ENCODE data around the gene SUPT5H. TPM values are rescaled to one million over a fixed set of nuclear protein-coding genes. Genes with fewer than 3 reads are reported as not detected.

SUPT5H gene
- total RNA-seq: 186 and 187 TPM in 2 replicates

DNA sequence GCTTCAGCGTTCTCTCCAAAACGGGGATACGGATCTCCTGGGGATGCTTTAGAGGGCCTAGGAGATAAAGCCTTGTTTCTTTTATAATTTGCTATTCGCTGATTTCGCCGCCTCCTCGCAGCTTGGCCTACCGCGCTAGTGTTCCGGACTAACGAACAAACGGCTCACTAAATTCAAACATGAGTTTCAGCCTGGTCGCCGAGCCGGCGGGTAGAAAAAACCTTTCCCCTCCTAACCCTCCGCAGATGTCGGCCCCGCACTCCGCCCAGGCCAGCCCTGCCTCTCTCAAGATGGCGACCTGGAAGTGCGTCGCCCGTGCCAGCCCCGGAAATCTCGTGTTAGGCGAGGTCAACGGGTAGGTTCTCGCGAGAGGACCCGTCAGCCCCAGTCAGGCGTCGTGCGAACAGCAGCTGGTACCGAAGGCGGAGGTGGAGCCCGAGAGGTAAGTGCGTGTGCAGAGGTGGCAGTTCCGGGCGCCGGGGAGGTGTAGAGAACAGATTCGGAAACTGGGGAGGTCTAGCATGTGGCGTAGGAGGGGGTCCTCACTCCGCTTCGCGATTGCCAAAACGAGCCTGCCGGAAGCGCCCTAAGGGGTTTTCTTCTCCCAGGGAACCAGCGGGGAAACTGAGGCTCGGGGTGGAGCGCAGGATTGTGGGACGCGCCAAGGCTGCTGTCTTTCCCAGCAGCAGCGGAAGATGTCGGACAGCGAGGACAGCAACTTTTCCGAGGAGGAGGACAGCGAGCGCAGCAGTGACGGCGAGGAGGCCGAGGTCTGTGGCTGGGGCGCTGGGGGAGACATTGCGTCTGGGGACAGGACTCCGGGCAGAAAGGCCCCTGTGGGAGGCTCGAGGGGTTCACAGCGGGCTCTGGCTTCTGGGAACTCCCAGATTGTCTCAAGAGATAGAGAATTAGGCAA, at the start of gene SUPT5H:
SUPT5H (plus strand) TSS at position 387 of the 916 bp plus-strand sequence; CDS start at position 696, 309 bp downstream.
- H3K4me1 Mint-ChIP-seq: peaks cover 33% of the 10 kb centered on the region
- intact Hi-C loops (cut with micrococcal nuclease): loop anchor here (1.0 to 5.0 kb wide), 6 partner anchors 9 to 387 kb away; partner anchors contain the start of genes DYRK1B, MED29, PAF1 and SAMD4B
- peak within 1 kb of the TSS; percentile 96 for H3K27ac Mint-ChIP-seq

DNA sequence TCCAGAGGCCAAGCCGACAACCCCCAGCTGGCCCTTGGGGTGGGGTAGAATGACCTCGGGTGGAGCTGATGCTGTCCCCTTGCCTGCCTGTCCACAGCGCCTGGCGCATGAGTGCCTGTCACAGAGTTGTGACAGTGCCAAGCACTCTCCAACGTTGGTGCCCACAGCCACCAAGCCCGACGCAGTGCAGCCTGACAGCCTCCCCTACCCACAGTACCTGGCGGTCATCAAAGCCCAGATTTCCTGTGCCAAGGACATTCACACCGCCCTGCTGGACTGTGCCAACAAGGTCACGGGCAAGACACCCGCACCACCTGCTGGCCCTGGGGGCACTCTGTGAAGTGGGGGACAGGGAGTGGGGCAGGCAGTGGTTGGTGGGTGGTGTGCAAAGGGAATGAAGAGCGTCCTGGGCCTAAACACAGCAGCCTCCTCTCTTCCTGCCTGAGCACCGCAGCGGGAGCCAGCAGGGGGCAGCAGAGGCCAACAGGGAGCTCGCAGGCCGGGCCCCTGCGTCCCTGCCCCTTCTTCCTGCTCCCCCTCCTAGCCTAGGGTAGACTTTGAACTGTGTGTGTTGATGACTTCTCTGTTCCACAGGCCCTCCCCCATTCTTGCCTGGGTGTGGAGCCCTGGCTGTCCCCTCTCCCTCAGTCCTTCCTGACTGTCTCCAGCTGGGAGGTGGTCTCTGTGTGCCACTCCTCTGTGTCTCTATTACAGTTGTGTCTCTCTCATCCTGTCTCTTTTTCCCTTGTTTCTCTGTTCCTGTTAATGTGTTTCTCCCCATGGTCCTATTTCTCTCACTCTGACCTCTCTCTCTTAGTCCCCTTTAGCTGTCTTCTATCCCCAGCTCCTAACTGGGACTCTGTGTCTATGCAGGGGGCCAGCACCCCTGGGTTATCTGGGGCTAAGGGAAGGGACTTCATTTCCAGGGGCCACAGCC, 47.8 kb upstream of the SUPT5H start:
- peaks cover 26% of the 10 kb centered on the region for H3K36me3 Mint-ChIP-seq (ENCODE audit: low read depth)
- peak overlapping the region; percentile 60 for H3K4me3 Mint-ChIP-seq
- no peaks in the 10 kb centered on the region for H3K9me3 Mint-ChIP-seq
- H3K27me3 Mint-ChIP-seq: no peaks in the 10 kb centered on the region
- DNase-seq: peak; percentile 98
- H3K4me1 Mint-ChIP-seq: peaks cover 51% of the 10 kb centered on the region
- intact Hi-C loops (cut with micrococcal nuclease): loop anchor here (1.0 kb wide), 2 partner anchors 14 to 135 kb away; partner anchors contain the start of gene EID2B
- H3K27ac Mint-ChIP-seq: peak overlapping the region; percentile 90

More for the DNA sequence above, at the start of gene SUPT5H:
- H3K4me3 Mint-ChIP-seq: peak within 1 kb of the TSS; percentile 98
- H3K36me3 Mint-ChIP-seq (ENCODE audit: low read depth): peaks cover 41% of the 10 kb centered on the region
- H3K27me3 Mint-ChIP-seq: no peaks in the 10 kb centered on the region
- no peaks in the 10 kb centered on the region for H3K9me3 Mint-ChIP-seq
- peak; percentile 99 for DNase-seq

DNA sequence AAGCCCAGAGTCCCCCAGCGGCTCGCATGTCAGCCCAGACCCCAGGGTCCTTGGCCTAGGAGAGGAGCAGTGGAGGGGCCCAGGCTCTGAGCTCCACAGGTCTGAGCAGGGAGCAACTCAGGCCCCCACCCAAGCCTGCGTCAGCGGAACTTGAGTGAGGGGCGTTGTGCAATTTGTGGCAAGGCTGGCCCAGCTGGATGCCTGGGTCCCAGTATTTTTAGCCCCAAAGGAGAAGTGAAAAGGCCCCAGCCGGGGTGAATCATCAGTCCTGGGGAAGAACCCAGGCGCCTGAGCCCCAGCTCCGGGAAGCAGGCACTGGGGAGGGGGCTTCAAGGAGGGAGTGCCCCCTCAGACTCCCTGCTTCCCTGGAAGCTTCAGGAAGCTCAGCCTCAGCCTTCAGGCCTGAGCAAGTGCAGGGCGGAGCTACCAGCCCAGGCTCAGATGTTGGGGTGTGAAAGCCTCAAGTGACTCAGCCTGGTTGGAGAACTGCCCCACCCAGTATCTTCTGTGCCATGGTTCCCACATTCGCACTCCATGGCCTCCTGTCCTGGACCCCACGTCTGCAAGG, 47.0 kb upstream of the SUPT5H start:
- Mint-ChIP-seq H3K36me3 (ENCODE audit: low read depth) (peaks cover 24% of the 10 kb centered on the region), H3K4me1 (peaks cover 54% of the 10 kb centered on the region), H3K9me3 (no peaks in the 10 kb centered on the region), H3K4me3 (peak overlapping the region; percentile 60), H3K27ac (peak overlapping the region; percentile 90), H3K27me3 (no peaks in the 10 kb centered on the region)
- intact Hi-C loops (cut with micrococcal nuclease): no loop called here
- peak; percentile 84 for DNase-seq

DNA sequence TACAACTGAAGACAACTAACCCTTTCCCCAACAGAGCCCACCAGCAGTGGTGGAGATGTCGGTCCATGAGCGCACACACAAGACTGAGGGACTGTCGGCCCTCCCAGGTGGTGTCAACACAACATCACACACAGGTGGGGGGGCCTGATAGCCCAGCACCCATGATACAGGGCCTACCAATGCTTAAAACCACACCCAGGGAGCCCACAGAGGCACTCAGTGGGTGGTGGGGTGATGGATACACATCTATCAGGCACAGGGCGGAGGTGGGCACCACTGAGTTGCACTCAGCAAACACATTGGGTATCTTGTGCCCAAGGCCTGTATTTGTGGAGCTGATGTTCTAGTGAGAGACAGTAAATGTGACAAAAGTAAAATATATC, 45.7 kb upstream of the SUPT5H start:
- no peak for DNase-seq
- no peak overlapping the region for H3K4me3 Mint-ChIP-seq
- intact Hi-C loops (cut with micrococcal nuclease): no loop called here
- H3K4me1 Mint-ChIP-seq: peaks cover 57% of the 10 kb centered on the region
- no peaks in the 10 kb centered on the region for H3K9me3 Mint-ChIP-seq
- H3K36me3 Mint-ChIP-seq (ENCODE audit: low read depth): peaks cover 18% of the 10 kb centered on the region
- peak overlapping the region; percentile 38 for H3K27ac Mint-ChIP-seq
- no peaks in the 10 kb centered on the region for H3K27me3 Mint-ChIP-seq

DNA sequence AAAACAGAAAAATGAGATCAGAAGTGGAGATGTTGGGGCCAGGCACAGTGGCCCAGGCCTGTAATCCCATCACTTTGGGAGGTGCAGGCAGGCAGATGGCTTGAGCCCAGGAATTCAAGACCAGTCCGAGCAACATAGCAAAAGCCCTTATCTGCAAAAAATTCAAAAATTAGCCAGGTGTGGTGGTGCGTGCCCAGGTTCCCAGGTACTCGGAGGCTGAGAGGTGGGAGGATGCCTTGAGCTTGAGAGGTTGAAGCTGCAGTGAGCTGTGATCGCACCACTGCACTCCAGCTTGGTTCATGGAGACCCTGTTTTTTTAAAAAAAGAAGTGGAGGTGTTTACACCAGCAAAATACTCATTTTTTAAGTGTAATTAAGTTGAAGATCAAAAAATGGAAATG, 45.3 kb upstream of the SUPT5H start:
- Mint-ChIP-seq H3K27ac (peak overlapping the region; percentile 38), H3K36me3 (ENCODE audit: low read depth) (peaks cover 17% of the 10 kb centered on the region), H3K27me3 (no peaks in the 10 kb centered on the region), H3K4me1 (peaks cover 56% of the 10 kb centered on the region), H3K9me3 (no peaks in the 10 kb centered on the region), H3K4me3 (no peak overlapping the region)
- intact Hi-C loops (cut with micrococcal nuclease): no loop called here
- no peak for DNase-seq

DNA sequence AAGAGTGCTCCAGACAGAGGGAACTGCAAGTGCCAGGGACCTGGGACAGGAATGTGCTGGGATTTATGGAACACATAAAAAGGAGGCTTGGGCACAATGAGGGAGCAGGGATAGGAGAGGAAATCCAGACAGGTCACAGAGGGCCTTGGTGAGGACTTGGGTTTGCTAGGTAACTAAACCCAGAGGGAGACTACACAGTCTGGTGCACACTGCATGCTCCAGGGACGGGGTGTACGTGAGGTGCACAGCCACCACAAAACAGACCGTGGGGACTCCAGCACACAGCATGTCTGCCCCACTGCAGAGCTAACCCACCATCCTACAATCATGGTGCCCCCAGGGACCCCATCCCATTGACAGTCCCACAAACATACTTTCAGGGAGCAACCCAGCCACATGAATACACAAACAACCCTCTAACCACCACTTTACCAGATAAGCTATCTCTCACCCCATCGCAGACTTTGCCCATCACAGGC, 44.3 kb upstream of the SUPT5H start:
- no peak for DNase-seq
- H3K27ac Mint-ChIP-seq: peak overlapping the region; percentile 91
- intact Hi-C loops (cut with micrococcal nuclease): no loop called here
- H3K4me1 Mint-ChIP-seq: peaks cover 57% of the 10 kb centered on the region
- no peaks in the 10 kb centered on the region for H3K9me3 Mint-ChIP-seq
- no peaks in the 10 kb centered on the region for H3K27me3 Mint-ChIP-seq
- H3K4me3 Mint-ChIP-seq: peak overlapping the region; percentile 87
- peaks cover 11% of the 10 kb centered on the region for H3K36me3 Mint-ChIP-seq (ENCODE audit: low read depth)

DNA sequence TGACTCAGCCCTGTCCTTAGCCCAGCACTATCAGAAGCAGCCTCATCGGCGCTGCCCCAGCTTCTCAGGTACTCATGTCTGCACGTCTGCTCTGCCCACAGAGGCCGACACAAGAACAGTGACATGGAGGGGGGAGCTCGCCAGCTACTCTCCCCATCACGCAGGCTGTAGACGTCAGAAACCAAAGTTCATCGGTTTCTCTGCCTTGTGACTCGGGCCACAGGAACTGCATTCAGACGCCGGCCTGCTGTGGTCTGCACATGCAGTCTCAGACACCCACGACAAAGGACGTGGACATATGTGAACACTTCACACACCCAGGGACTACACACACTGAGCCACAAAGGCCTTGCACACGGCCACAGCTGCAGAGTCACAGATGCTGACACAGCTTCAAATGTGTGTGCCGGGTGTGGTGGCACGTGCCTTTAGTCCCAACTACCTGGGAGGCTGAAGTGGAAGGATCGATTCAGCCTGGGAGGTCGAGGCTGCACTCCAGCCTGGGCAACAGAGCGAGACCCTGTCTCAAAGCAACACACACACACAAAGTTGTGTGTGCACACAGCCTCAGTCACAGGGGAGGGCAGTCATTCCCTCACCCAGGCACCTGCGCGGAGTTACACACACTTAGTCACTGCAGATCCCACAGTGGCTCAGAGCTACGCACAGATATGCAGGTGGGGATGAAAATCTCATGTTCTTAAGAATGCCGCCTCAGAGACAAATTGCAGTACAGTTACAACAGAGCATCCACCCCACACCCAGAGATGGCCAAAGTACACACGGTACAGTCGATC, 43.6 kb upstream of the SUPT5H start:
- intact Hi-C loops (cut with micrococcal nuclease): no loop called here
- Mint-ChIP-seq H3K36me3 (ENCODE audit: low read depth) (peaks cover 11% of the 10 kb centered on the region), H3K27ac (peak overlapping the region; percentile 91), H3K4me1 (peaks cover 60% of the 10 kb centered on the region), H3K4me3 (peak overlapping the region; percentile 87), H3K9me3 (no peaks in the 10 kb centered on the region), H3K27me3 (no peaks in the 10 kb centered on the region)
- peak; percentile 92 for DNase-seq

DNA sequence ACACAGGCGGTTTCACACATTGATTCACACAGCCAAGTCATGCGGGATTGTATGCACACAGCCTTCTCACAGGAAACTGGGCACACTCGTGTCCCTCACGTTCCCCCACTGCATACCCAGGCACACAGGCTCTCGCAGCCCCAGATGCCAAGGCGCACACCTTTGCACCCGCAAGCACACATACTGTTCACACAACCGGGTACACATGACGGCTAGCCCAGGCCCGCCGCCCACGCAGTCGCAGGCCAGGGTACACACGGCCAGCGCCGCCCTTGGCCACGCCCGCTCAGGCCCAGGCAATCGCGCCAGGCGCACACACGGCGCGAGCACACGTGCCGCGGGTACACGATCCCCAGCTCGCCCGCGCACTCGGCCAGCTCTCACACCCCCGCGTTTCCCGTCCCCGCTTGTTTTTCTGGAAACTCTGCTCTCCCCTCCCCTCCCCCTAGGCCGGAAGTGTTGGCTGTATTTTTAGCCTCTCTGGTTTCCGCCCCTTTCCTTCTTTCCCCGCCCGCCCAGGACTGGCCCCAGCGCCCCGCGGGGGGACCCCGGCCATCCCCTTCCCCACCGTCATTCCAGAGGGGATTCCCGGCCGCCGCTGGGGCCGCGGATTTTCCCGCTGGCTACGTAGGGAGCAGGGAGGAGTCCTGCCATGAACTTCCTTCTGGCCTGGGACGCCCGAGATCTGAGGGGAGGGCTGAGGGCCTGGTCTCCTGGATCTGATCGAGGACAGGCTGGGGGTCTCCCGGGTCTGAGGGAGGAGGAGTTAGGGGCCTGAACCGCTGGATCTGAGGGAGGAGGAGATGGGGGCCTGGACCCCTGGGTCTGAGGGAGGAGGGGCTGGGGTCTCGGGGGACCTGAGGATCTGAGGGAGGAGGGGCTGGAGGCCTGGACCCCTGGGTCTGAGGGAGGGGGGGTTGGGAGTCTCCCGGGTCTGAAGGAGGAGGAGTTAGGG, 42.8 kb upstream of the SUPT5H start:
- H3K27ac Mint-ChIP-seq: peak overlapping the region; percentile 91
- peaks cover 57% of the 10 kb centered on the region for H3K4me1 Mint-ChIP-seq
- peaks cover 15% of the 10 kb centered on the region for H3K36me3 Mint-ChIP-seq (ENCODE audit: low read depth)
- peak overlapping the region; percentile 87 for H3K4me3 Mint-ChIP-seq
- H3K9me3 Mint-ChIP-seq: no peaks in the 10 kb centered on the region
- intact Hi-C loops (cut with micrococcal nuclease): no loop called here
- peak; percentile 96 for DNase-seq
- H3K27me3 Mint-ChIP-seq: no peaks in the 10 kb centered on the region

DNA sequence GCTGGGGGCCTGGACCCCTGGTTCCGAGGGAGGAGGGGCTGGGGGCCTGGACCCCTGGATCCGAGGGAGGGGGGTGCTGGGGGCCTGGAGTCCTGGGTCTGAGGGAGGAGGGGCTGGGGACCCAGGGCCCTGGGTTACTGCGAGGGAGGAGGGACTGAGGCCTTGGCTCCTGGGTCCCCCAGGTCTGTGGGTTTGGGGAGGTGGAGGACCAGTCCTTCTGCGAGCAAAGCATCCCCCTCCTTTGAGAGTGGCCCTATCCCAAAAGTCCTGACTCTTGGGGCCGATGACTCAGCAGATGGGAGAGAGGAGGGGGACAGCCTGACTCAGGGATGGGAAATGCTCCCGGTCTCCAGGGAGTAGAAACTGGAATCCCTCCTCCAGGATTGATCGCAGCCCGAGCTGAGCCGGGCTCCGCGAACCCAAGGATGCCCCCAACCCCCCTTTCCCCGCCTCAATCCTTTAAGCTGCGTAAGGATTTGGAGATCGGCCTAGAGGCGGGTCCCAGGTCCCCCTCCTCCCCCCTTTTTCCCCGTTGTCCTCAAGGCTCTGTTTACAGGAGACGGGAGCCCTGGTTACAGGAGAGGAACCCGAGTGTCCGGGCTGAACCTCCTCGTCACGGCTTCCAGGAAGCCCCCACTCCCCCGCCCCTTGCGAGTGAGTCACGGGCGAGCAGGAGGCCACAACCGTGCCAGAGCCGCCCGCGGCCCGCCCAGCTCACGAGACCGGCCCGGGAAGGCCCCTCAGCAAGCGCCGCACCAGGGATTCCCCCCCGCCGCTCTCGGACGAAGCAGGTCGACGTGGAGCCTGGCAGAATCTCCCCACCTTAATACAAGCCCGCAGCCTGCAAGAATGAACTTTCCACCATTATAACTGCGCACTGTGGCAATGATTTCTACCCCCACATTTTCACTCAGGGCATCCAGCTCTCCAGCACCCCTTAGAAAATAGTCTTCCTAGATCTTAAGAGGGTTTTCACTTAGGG, 41.8 kb upstream of the SUPT5H start:
- peak overlapping the region; percentile 91 for H3K27ac Mint-ChIP-seq
- H3K9me3 Mint-ChIP-seq: no peaks in the 10 kb centered on the region
- peak overlapping the region; percentile 87 for H3K4me3 Mint-ChIP-seq
- intact Hi-C loops (cut with micrococcal nuclease): no loop called here
- DNase-seq: peak; percentile 98
- peaks cover 58% of the 10 kb centered on the region for H3K4me1 Mint-ChIP-seq
- peaks cover 25% of the 10 kb centered on the region for H3K36me3 Mint-ChIP-seq (ENCODE audit: low read depth)
- H3K27me3 Mint-ChIP-seq: no peaks in the 10 kb centered on the region

DNA sequence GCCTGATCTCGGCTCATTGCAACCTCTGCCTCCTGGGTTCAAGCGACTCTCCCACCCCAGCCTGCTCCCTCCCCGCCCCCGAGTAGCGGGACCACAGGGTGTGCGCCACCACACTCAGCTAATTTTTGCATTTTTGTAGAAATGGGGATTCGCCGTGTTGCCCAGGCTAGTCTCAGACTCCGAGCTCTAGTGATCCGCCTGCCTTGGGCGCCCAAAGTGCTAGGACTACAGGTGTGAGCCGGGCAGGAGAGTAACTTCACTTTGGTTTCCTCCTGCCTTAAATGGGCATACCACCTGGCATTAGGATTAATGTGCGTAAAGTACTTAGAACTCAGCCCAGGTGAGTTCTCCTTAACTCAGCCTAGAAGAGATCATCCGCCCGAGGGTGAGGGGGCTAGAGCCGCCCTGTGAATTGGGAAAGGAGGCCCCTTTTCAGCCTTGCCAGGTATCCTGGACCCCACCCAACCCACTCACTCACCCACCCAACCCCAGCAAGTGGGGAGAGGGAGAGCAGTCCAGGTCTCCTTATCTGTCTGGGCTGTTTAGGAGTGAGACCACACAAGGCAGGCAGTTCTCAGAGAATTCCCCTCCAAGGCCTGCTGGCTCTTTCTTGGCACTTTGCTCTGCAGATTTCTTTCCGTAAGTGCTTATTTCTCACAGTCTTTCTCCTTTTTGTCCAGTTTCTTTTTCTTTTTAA, 40.0 kb upstream of the SUPT5H start:
- DNase-seq: peak; percentile 69

More for the DNA sequence above, 40.0 kb upstream of the SUPT5H start:
- H3K4me3 Mint-ChIP-seq: peak overlapping the region; percentile 45
- intact Hi-C loops (cut with micrococcal nuclease): no loop called here
- H3K9me3 Mint-ChIP-seq: no peaks in the 10 kb centered on the region
- peaks cover 51% of the 10 kb centered on the region for H3K4me1 Mint-ChIP-seq
- peaks cover 22% of the 10 kb centered on the region for H3K36me3 Mint-ChIP-seq (ENCODE audit: low read depth)
- peak overlapping the region; percentile 58 for H3K27ac Mint-ChIP-seq
- no peaks in the 10 kb centered on the region for H3K27me3 Mint-ChIP-seq

Data from activated CD4-positive, alpha-beta T cell treated with anti-CD3 and anti-CD28 coated beads, Interleukin-2, amount 10 ng/mL, durations not matched to agents 24 days and 14 days (primary cell).